HEK293 (cell line): Measurements from ENCODE around the gene DAP.

Source experiments
- CTCF ChIP-seq: fragments of 450-650 bp; formaldehyde crosslinking; IDR thresholded peaks from 2 replicates; pipeline ENCODE4 v1.5.1; 2016; ENCODE audit warnings: missing biosample characterization, missing genetic modification characterization
- KLF17 ChIP-seq: fragments of 450-650 bp; formaldehyde crosslinking; IDR thresholded peaks from 2 replicates; pipeline ENCODE4 v1.5.1; 2016; ENCODE audit warnings: missing biosample characterization, missing genetic modification characterization
- PRDM10 ChIP-seq: fragments of 450-650 bp; formaldehyde crosslinking; IDR thresholded peaks from 2 replicates; pipeline ENCODE4 v1.5.1; 2016; ENCODE audit warnings: missing biosample characterization, missing genetic modification characterization
- ZNF121 ChIP-seq: fragments of 450-650 bp; formaldehyde crosslinking; IDR thresholded peaks from 2 replicates; pipeline ENCODE4 v1.5.1; 2016; ENCODE audit warnings: missing biosample characterization, missing genetic modification characterization
- ZNF148 ChIP-seq: fragments of 450-650 bp; formaldehyde crosslinking; IDR thresholded peaks from 2 replicates; pipeline ENCODE4 v1.5.0; 2017; ENCODE audit warnings: missing biosample characterization, missing genetic modification characterization, borderline replicate concordance
- ZNF423 ChIP-seq: fragments of 450-650 bp; formaldehyde crosslinking; IDR thresholded peaks from 2 replicates; pipeline ENCODE4 v1.5.1; 2016; ENCODE audit warnings: missing biosample characterization, missing genetic modification characterization
- ZNF426 ChIP-seq: fragments of 450-650 bp; formaldehyde crosslinking; IDR thresholded peaks from 2 replicates; pipeline ENCODE4 v1.5.1; 2017; ENCODE audit warnings: missing biosample characterization, missing genetic modification characterization, mild to moderate bottlenecking, inconsistent platforms, moderate library complexity
- ZNF449 ChIP-seq: fragments of 450-650 bp; formaldehyde crosslinking; IDR thresholded peaks from 2 replicates; pipeline ENCODE4 v1.5.1; 2017; ENCODE audit warnings: missing biosample characterization, mild to moderate bottlenecking, missing genetic modification characterization, moderate library complexity
- ZNF555 ChIP-seq: fragments of 450-650 bp; formaldehyde crosslinking; conservative IDR thresholded peaks from 2 replicates; pipeline ENCODE4 v1.5.1; 2017; ENCODE audit warnings: missing biosample characterization, mild to moderate bottlenecking, missing genetic modification characterization, inconsistent platforms
- ZNF558 ChIP-seq: fragments of 450-650 bp; formaldehyde crosslinking; IDR thresholded peaks from 2 replicates; pipeline ENCODE4 v1.5.1; 2016; ENCODE audit warnings: missing biosample characterization, missing genetic modification characterization

GRCh38 chr5:10792336-10792735 is 31.3 kb upstream of the DAP start:
- TF ChIP-seq ZNF121 (tag by site-specific recombination) = no peak
- no peak for TF ChIP-seq CTCF (tag by site-specific recombination)
- TF ChIP-seq ZNF558 = no peak
- TF ChIP-seq KLF17 (tag by site-specific recombination) = no peak
- TF ChIP-seq ZNF426 = no peak
- no peak for TF ChIP-seq ZNF148
- TF ChIP-seq ZNF423 (tag by site-specific recombination) = no peak
- no peak for TF ChIP-seq ZNF555
- no peak for TF ChIP-seq ZNF449 (tag by site-specific recombination)
- no peak for TF ChIP-seq PRDM10
